Measurements from ENCODE around the gene SPX. TPM values are rescaled to one million over a fixed set of nuclear protein-coding genes. Genes with fewer than 3 reads are reported as not detected.

Gene SPX
- total RNA-seq, 1 donor from 2014 or later: 0.59 TPM

GRCh38 chr12:21505888-21506287 is 20.2 kb upstream of the SPX start:
- Histone ChIP-seq H3K4me3 (no peak overlapping the region), H3K9me3 (no peaks in the 10 kb centered on the region), H3K36me3 (peaks cover 27% of the 10 kb centered on the region), H3K4me1 (peaks cover 37% of the 10 kb centered on the region), H3K27ac (no peak overlapping the region), H3K27me3 (ENCODE audit: low read depth) (no peaks in the 10 kb centered on the region)
- intact Hi-C loops (cut with DNase I): no loop called here
- TF ChIP-seq, protein P1, sequence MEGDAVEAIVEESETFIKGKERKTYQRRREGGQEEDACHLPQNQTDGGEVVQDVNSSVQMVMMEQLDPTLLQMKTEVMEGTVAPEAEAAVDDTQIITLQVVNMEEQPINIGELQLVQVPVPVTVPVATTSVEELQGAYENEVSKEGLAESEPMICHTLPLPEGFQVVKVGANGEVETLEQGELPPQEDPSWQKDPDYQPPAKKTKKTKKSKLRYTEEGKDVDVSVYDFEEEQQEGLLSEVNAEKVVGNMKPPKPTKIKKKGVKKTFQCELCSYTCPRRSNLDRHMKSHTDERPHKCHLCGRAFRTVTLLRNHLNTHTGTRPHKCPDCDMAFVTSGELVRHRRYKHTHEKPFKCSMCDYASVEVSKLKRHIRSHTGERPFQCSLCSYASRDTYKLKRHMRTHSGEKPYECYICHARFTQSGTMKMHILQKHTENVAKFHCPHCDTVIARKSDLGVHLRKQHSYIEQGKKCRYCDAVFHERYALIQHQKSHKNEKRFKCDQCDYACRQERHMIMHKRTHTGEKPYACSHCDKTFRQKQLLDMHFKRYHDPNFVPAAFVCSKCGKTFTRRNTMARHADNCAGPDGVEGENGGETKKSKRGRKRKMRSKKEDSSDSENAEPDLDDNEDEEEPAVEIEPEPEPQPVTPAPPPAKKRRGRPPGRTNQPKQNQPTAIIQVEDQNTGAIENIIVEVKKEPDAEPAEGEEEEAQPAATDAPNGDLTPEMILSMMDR (IDR thresholded peaks at IDR 0.05): no peak
- DNase-seq (no peak), ATAC-seq (no peak)

DNA sequence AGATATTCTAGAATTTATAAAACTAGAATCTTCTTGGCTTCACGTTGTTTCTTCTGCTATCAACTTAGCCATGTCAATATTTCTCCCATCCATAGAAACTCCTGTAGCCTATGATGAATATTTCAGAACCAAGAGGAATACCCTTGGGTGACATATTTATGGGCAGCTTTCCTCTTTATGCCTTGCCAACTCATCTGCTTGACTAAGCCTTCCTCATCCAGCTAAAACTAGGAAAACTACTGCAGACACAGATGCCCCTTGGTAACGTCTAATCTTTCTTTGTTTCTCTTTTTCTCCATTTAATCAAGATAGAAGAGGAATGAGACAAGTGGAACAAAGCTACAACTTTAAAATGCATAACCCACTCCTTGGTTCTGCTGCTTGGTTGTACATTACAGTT is 18.2 kb upstream of the SPX start:
- TF ChIP-seq, protein P1 (IDR thresholded peaks at IDR 0.05): no peak
- Histone ChIP-seq H3K36me3 (peaks cover 39% of the 10 kb centered on the region), H3K9me3 (no peaks in the 10 kb centered on the region), H3K4me1 (peaks cover 30% of the 10 kb centered on the region), H3K27ac (no peak overlapping the region), H3K27me3 (ENCODE audit: low read depth) (no peaks in the 10 kb centered on the region), H3K4me3 (no peak overlapping the region)
- ATAC-seq (no peak), DNase-seq (no peak)
- intact Hi-C loops (cut with DNase I): no loop called here

GRCh38 chr12:21509768-21510167 is 16.3 kb upstream of the SPX start:
- peaks cover 58% of the 10 kb centered on the region for H3K36me3 ChIP-seq
- peaks cover 10% of the 10 kb centered on the region for H3K4me1 ChIP-seq
- H3K9me3 ChIP-seq: no peaks in the 10 kb centered on the region
- no peak for DNase-seq
- H3K27ac ChIP-seq: no peak overlapping the region
- intact Hi-C loops (cut with DNase I): no loop called here
- ATAC-seq: no peak
- TF ChIP-seq, protein P1 (IDR thresholded peaks at IDR 0.05): no peak
- H3K4me3 ChIP-seq: no peak overlapping the region
- no peaks in the 10 kb centered on the region for H3K27me3 ChIP-seq (ENCODE audit: low read depth)

DNA sequence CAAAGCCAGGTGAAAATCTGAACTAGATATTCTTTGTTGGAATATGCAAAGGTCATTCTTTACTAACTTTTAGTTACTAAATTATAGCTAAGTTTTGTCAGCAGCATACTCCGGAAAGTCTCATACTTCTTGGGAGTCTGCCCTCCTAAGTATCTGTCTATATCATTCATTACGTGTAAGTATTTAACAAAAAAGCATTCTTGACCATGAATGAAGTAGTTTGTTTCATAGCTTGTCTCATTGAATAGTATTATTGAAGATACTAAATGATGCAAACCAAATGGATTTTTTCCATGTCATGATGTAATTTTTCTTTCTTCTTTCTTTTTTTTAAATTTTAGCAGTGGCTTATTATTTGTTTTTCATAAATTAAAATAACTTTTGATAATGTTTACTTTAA is 9.8 kb upstream of the SPX start:
- DNase-seq: no peak
- Histone ChIP-seq H3K27ac (no peak overlapping the region), H3K4me1 (no peaks in the 10 kb centered on the region), H3K4me3 (no peak overlapping the region), H3K36me3 (peaks cover 56% of the 10 kb centered on the region), H3K27me3 (ENCODE audit: low read depth) (no peaks in the 10 kb centered on the region), H3K9me3 (no peaks in the 10 kb centered on the region)
- TF ChIP-seq, protein P1 (IDR thresholded peaks at IDR 0.05): no peak
- no peak for ATAC-seq
- intact Hi-C loops (cut with DNase I): no loop called here

GRCh38 chr12:21518451-21518850 is 7.6 kb upstream of the SPX start:
- Histone ChIP-seq H3K4me3 (no peak overlapping the region), H3K4me1 (no peaks in the 10 kb centered on the region), H3K27ac (no peak overlapping the region), H3K36me3 (peaks cover 38% of the 10 kb centered on the region), H3K27me3 (ENCODE audit: low read depth) (no peaks in the 10 kb centered on the region), H3K9me3 (no peaks in the 10 kb centered on the region)
- TF ChIP-seq, protein P1 (IDR thresholded peaks at IDR 0.05): no peak
- intact Hi-C loops (cut with DNase I): no loop called here
- DNase-seq (no peak), ATAC-seq (no peak)

GRCh38 chr12:21521541-21521940 is 4.6 kb upstream of the SPX start:
- H3K4me1 ChIP-seq: no peaks in the 10 kb centered on the region

More at GRCh38 chr12:21521541-21521940, 4.6 kb upstream of the SPX start:
- TF ChIP-seq, protein P1 (IDR thresholded peaks at IDR 0.05): no peak
- no peak overlapping the region for H3K4me3 ChIP-seq
- H3K27ac ChIP-seq: no peak overlapping the region
- DNase-seq (no peak), ATAC-seq (no peak)
- intact Hi-C loops (cut with DNase I): no loop called here
- no peaks in the 10 kb centered on the region for H3K9me3 ChIP-seq
- peaks cover 7% of the 10 kb centered on the region for H3K36me3 ChIP-seq
- peaks cover under 1% of the 10 kb centered on the region for H3K27me3 ChIP-seq (ENCODE audit: low read depth)

Data from lower lobe of right lung (tissue), 2 donors.